ENCODE measurements around the gene CSMD2. TPM values are rescaled to one million over a fixed set of nuclear protein-coding genes. Genes with fewer than 3 reads are reported as not detected.

Gene CSMD2
- total RNA-seq, 1 experiment from 2014 or later: not detected

DNA sequence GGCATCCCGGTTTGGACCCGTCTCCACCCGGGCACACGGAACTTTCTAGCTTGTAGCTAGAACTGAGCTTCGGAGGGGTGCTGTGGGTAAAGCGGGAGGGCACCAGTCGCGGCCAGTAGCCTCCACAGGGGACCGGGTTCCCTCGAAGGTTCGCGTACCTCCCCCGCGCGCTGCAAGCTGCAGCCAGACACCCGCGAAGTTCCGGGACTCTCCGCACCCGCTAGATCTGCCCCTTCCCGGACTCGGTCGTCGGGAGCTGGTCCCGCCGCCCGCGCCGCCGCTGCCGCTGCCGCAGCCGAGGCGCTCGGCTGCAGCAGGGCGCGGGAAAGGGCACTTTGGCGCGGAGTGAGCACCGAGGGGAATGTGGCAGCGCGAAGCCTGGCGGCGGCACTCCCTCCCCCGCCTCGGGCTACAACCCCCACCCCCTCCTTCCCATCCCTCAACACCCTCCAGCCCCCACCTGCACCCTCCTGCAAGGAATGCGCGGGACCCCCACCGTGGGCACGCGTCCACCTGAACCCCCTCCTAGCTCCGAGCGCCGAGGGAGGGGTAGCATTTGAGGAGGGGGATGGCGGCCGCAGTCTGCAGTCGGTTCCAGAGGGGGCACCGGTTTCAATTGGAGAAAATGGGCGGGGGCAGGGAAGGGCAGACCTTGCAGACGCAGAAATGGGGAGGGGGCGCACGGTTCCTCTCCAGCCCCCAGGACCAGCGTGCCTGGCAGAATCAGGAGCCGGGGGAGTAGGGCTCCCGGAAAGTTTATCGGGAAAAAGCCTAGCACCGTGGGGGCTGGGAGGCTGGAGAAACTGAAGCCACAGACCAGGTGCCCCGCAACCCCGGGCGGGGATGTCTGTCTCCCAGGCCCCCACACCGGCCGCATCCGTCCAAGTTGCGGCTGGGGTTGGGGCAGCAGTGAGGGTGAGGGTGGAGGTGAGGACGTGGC lies 968 bp downstream of the CSMD2 start:
- DNase-seq (ENCODE audit: low read depth): no peak
- in situ Hi-C loops (cut with HindIII; ENCODE audit: low pct_unique_long_range_greater_than_20kb, low sequenced_read_pairs): no loop called here

DNA sequence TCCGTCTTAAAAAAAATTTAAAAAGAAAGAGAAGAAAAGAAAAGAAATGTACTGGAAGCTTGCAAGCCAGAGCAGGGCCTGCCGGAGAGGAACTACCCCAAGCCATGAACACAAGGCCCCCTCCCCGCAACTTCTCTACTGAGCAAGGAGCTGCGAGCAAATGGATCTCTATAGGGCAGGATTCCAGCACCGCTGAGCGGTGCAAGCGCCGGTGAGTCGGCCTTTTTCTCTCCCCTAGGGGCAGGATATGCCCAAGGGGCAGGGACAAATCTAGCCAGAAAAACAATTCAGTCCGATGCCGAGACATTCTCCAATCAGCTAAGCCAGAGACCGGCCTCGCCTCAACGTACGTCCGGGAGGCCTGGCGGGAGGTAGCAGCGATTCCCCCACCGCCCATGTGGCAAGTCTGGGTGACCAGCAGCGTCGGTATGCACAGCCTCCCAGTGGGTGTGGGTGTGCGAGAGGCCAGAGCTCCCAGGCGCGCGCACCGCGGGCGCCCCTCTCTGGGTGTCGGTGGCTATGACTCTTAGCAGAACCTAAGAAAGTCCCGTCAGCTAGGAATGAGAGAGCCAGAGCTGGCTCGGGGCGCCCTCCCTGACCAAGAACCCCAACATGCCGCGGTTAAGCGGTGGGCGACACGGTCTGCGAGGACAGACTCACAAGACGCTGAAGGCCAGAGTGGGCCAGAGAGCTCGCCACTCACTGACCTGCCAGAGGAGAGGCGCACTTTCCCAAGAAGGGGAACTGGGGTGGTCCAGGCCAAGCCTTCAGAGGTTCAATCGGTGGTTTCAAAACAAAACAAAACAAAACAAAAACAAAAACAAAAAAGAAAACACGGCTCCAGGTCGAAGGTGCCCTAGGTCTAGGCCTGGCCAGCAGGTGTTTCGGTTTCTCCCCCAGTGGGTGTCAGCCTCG lies 1.9 kb downstream of the CSMD2 start:
- peak; percentile 52 for DNase-seq (ENCODE audit: low read depth)
- in situ Hi-C loops (cut with HindIII; ENCODE audit: low pct_unique_long_range_greater_than_20kb, low sequenced_read_pairs): no loop called here

DNA sequence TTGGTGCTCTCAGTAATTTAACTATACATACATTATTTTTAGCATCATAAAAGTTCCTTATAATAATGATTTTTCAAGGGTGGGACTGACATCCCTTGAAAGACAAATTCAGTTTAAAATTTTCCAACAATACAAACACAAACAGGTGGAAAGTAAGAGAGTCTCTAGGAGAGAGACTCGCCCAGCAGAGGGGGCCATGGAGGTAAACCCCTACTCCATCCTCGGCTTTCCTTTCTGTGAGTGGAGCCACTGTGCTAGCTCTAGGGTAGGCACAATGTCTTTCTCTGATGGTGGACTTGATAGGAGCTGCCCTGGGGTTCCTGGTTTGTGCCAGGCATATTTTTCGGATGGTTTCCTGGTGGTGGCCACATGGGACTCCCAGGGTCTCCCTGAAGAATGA lies 8.3 kb downstream of the CSMD2 start:
- in situ Hi-C loops (cut with HindIII; ENCODE audit: low pct_unique_long_range_greater_than_20kb, low sequenced_read_pairs): no loop called here
- no peak for DNase-seq (ENCODE audit: low read depth)

DNA sequence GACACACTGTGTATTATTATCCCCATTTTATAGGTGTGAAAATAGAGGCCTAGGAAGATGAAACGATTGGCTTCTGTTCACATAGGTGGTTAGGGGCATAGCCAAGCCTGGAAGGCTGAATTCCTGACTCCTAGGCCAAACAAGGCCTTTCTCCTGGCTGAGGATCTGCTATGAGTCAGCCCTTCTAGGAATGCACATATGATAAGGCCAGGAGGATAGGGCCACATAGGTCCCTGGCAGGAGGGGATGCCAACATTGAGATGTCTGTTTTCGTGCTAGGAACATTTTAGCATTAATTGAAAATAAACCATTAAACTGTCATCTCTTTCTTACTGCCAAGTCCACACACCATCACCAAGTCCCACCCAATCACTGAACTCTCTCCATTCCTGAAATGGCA lies 9.2 kb downstream of the CSMD2 start:
- no peak for DNase-seq (ENCODE audit: low read depth)
- in situ Hi-C loops (cut with HindIII; ENCODE audit: low pct_unique_long_range_greater_than_20kb, low sequenced_read_pairs): no loop called here

DNA sequence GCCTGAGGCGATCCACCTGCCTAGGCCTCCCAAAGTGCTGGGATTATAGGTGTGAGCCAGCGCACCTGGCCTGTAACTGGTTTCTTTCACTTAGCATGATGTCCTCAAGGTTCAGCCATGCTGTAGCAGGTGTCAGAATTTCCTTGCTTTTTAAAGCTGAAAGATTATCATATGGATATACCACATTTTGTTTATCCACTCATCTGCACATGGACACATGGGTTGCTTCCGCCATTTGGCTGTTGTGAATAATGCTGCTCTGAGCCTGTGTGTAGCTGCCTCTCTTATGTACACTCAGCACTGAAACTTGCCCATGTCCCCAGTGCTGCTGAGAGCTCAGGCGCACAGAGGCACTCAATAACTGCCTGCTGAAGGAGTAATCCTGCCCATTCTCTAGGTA lies 11.8 kb downstream of the CSMD2 start:
- in situ Hi-C loops (cut with HindIII; ENCODE audit: low pct_unique_long_range_greater_than_20kb, low sequenced_read_pairs): no loop called here
- DNase-seq (ENCODE audit: low read depth): no peak

DNA sequence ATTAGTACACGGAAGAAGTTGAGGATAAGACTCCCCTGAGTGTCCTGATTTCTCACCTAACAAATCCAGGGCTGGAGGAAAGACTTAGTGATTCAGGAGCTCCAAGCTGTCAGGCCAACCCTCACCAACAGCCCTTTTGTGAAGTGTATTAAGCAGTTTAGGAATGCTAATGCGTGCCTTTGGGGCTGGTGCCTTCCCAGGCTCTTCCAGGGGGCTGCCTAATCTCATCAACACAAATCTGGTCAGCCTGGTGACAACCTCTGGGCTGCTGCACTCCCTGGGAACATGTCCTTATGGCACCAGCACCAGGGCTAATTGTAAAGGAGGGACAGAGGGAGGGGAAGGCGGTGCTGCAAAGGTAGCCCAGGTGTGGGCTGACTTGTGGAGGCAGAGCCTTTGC lies 15.5 kb downstream of the CSMD2 start:
- in situ Hi-C loops (cut with HindIII; ENCODE audit: low pct_unique_long_range_greater_than_20kb, low sequenced_read_pairs): no loop called here
- no peak for DNase-seq (ENCODE audit: low read depth)

DNA sequence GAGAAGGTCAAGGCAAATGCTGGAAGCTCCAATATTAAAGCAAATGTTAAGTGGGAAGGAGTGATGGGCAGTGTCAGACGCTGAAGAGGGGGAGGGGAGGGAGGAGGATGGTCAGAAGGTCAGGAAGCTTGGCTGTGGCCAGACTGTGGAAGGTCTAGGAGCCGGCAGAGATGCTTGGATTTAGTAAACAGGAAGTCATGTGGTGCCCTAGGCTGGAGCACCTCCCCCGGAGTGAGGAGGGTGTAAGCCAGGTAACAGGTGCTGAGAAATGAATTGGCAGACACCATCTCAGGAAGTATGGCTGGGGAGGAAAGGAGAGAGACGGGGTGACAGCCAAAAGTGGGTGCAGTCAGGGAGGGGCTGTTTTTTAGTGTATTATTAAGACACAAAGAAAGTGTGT lies 17.7 kb downstream of the CSMD2 start:
- no peak for DNase-seq (ENCODE audit: low read depth)
- in situ Hi-C loops (cut with HindIII; ENCODE audit: low pct_unique_long_range_greater_than_20kb, low sequenced_read_pairs): no loop called here

DNA sequence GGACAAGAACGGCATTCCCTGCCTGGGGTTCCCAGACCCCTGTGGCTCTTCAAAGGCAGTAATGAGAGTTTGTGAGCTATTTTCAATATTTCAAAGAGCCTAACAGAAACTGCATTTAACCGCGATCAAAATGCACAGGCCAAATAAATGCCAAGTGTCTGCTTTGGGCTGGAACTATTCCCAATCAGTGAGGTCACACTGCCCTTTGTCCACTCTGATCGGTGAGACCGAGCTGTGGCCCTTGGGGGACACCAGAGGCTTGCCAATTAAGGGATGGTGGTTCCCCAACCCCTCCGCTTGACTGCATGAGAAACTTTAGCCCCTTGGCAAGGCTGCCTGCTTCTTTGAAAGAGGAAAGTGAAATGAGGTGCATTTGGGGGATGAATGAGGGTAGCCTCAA lies 20.3 kb downstream of the CSMD2 start:
- in situ Hi-C loops (cut with HindIII; ENCODE audit: low pct_unique_long_range_greater_than_20kb, low sequenced_read_pairs): no loop called here
- DNase-seq (ENCODE audit: low read depth): no peak

DNA sequence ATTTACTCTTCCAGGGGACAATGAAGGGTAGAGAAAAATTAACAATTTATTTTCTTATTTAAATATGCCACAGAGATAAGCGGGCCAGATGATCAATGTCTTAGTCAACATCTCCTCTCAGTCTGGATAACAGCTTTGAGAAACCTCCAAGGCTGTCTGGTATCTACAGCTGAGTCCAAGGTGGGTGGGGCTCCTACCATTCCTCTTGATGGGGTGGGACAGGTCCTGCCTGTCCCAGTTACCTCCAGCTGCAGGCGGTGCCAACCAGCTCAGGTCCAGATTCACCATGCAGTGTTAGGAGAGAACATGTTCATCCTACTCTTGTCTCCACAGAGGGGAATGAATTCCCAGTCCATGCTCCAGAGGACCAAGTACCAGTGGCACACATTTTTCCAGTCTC lies 21.1 kb downstream of the CSMD2 start:
- no peak for DNase-seq (ENCODE audit: low read depth)
- in situ Hi-C loops (cut with HindIII; ENCODE audit: low pct_unique_long_range_greater_than_20kb, low sequenced_read_pairs): no loop called here

DNA sequence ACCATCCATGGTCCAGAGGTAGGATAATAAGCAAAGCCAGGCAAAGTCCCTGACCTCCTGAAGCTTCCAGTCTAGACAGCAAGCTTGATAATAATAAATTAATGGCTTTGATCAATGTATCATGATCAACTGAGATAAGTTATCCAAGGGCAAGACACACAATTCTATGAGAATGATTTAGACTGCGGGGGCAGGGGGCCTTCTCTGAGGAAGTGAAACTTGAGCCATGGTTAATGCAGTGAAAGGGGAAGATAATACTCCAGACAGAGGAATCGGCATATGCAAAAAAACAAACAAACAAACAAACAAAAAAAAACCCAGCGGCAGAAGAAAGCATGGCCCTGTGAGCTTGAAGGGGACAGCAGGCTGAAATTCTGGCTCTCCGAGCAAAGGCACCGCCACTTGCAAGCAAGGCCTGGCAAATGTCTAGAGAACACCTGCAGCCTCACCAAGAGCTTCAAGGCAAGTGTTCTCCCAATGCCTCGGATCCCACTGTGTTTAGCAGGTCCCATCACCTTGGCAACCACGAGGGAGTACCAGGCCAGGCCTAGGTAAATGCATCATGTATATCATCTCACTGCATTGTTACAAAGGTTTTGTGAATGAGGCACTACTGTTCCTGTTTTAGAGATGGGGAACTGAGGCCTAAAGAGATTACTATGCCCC lies 24.9 kb downstream of the CSMD2 start:
- no peak for DNase-seq (ENCODE audit: low read depth)
- in situ Hi-C loops (cut with HindIII; ENCODE audit: low pct_unique_long_range_greater_than_20kb, low sequenced_read_pairs): no loop called here

DNA sequence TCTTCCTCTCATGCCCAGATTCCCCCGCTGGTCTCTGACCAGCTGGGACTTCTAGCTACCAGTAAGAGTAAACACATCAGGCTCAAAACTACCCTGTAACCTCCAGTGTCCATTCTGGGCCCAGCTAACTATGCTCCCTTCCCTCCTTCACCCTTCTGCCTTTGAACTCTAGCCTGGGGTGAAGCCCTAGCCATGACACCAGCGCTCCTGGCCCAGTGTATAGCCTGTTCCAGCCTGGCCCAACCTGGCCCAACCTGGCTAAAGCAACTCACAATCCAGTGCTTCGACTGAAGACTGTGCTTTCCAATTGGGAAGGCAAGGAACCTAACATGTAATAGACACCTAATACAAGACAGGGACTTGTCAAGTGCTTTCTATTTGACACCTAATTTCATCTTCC lies 27.6 kb downstream of the CSMD2 start:
- DNase-seq (ENCODE audit: low read depth): no peak
- in situ Hi-C loops (cut with HindIII; ENCODE audit: low pct_unique_long_range_greater_than_20kb, low sequenced_read_pairs): no loop called here

DNA sequence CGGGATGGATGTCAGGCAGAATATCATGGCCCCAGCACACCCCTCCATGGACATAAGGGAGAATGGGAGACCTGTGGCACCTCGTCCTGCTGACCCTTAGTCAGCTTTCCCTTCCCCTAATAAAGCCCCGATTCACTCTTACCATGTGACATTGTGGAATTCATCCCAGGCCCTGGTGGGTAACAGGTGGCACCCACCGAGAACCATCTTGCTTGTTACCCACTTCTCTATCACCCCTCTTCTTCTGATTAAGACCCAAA lies 32.9 kb downstream of the CSMD2 start:
- no peak for DNase-seq (ENCODE audit: low read depth)
- in situ Hi-C loops (cut with HindIII; ENCODE audit: low pct_unique_long_range_greater_than_20kb, low sequenced_read_pairs): no loop called here

DNA sequence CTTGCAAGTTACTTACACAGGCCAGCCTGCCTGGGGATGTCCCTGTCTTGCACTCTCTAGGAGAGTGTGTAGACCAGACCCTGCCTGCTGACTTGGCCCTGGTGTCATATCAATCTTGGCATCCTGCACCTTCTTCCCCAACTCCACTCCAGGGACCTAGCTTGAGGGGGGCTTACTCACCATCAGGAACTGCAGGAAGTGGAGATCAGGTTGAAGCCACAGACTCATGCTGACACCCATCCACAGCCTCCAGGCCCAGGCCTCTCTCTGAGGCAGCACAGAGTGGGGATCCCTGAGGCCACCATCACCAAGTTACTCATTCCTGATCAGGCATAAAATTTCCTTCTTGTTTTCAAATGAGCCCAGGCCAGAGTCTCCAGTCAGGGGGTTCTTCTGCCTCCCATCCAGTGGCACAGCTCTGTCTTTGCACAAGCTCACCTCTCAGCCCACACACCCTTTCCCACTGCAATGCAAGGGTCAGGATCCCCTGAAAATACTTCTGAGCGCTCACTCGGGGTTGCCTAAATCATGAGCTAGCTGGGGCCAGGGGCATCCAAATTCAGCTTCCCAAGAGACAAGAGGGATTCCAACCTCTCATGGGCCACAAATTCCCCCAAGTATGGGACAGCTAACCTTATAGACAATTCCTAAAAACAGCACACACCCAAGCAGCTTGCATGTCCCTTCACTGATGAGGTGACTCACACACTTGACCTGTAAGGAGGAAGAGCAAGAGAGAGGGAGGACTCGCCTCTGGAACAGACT lies 33.5 kb downstream of the CSMD2 start:
- no peak for DNase-seq (ENCODE audit: low read depth)
- in situ Hi-C loops (cut with HindIII; ENCODE audit: low pct_unique_long_range_greater_than_20kb, low sequenced_read_pairs): no loop called here

DNA sequence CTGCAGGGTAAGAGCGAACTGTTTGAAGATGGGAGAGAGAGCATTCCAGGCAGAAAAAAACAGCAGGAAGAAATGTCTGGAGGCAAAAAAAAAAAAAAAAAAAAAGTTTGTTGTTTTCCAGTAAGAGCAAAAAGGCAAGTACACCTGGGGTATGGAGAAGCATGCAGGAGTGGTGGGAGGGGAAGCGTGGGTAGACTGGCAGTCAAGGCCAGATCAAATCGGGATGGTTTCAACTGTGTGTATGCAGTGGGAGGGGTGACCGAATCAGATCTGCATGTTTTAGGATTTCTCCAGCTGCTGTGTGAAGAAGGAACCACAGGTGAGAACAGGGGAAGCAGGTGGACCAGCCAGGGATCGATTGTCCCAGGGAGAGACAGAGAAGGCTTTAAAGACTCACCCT lies 34.7 kb downstream of the CSMD2 start:
- in situ Hi-C loops (cut with HindIII; ENCODE audit: low pct_unique_long_range_greater_than_20kb, low sequenced_read_pairs): no loop called here
- no peak for DNase-seq (ENCODE audit: low read depth)

DNA sequence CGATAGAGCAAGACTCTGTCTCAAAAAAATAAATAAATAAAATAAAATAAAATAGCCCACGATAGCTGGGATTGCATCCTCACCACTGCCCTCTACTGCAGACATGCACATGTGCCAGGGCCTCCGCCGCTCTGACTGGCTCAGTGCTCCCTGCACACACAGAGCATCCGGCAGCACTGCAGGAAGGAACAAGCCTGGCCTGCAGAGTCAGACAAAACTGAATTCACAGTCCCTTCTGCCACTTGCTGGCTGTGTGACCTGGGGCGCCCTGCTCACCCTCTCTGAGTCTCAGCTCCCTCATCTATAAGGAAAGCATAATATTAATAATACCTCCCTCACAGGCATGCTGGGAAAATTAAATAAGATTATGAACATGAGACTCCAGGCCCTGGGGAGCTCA lies 35.4 kb downstream of the CSMD2 start:
- in situ Hi-C loops (cut with HindIII; ENCODE audit: low pct_unique_long_range_greater_than_20kb, low sequenced_read_pairs): no loop called here
- DNase-seq (ENCODE audit: low read depth): no peak

DNA sequence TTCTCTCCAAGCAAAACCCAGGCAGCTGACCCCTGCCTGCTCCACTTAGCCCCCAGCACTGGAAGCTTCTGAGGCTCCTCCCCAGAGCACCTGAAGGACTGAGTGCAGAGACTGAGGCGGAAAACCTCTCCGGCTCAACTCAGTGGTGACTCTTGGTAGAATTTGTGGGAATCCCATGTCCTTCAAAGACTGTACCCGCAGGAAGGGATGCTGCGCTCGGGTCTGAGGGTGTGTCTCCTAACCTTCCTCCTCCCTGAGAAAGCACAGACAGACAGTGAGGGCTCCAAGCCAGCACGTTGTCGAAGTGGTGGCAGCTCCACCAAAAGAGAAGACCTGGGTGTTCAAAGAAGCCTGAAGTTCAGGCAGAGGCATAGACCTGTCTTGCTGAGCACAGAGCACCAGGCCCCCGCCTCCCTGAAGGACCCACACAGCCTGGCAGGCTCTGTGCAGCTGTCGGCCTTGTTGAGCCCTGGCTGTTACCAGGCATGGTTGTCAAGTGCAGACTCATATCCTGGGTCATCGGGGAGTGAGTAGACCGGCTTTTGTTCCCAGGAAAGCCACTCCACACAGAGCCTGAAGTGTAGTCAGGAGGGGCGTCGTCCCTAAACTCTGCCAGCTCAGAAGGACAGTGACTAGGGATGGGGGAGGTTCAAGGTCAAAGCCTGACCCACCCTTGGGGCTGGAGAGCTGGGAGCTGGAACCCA lies 36.7 kb downstream of the CSMD2 start:
- in situ Hi-C loops (cut with HindIII; ENCODE audit: low pct_unique_long_range_greater_than_20kb, low sequenced_read_pairs): no loop called here
- no peak for DNase-seq (ENCODE audit: low read depth)

DNA sequence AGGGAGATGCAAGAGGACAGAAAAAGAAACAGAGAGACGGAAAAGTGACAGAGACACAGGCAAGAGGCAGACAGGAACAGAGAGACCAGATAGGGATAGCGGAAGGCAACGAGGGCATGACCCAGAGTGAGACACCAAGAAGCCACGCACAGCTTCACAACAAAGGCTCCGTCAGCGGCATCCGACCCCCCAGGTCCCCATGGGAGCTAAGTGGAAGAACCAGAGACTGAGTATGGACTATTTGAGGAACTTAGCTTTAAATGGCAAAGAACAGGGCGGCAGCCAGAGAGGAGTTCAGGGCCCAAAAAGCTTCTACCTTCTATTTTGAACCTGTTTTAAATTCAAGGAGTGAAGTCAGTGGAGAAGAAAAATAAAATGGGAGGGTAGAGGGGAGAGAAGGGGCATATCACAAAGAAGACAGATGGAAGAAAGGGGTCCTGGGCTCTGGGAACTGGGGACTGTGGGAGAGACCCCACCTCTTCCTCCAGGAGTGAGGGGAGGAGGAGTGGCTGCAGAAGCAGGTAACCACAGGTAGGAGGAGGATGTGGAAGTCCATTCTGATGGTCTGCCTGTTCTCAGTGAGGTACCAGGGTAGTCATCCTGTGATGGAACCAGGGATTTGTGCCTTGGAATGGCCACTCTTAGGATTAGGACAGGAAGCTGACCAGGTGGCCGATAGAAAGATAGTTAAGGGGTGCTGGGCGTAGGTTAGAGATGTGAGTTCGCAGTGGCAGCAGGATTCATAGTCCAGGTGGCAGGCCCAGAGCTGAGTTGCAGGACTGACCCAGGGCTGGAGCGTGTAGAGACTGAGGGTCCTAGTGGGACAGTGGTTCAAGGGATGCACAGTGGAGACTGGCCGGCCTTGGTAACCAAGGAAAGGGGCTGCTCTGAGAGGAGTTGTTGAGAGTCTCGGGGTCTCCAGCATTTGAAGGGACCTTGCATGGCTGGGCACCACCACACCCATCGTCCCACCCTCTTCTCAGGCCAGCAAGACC lies 37.7 kb downstream of the CSMD2 start:
- no peak for DNase-seq (ENCODE audit: low read depth)
- in situ Hi-C loops (cut with HindIII; ENCODE audit: low pct_unique_long_range_greater_than_20kb, low sequenced_read_pairs): no loop called here

Data from Caki2 (cell line).